ENCODE measurements around the gene CTNNA2. TPM values are rescaled to one million over a fixed set of nuclear protein-coding genes. Genes with fewer than 3 reads are reported as not detected.

The CTNNA2 gene
- total RNA-seq, result 1 to 10 TPM in 2 of 4 donors, under 1 TPM in 1, not detected in 1; 0.40 to 1.7 (median 1.5) TPM

DNA sequence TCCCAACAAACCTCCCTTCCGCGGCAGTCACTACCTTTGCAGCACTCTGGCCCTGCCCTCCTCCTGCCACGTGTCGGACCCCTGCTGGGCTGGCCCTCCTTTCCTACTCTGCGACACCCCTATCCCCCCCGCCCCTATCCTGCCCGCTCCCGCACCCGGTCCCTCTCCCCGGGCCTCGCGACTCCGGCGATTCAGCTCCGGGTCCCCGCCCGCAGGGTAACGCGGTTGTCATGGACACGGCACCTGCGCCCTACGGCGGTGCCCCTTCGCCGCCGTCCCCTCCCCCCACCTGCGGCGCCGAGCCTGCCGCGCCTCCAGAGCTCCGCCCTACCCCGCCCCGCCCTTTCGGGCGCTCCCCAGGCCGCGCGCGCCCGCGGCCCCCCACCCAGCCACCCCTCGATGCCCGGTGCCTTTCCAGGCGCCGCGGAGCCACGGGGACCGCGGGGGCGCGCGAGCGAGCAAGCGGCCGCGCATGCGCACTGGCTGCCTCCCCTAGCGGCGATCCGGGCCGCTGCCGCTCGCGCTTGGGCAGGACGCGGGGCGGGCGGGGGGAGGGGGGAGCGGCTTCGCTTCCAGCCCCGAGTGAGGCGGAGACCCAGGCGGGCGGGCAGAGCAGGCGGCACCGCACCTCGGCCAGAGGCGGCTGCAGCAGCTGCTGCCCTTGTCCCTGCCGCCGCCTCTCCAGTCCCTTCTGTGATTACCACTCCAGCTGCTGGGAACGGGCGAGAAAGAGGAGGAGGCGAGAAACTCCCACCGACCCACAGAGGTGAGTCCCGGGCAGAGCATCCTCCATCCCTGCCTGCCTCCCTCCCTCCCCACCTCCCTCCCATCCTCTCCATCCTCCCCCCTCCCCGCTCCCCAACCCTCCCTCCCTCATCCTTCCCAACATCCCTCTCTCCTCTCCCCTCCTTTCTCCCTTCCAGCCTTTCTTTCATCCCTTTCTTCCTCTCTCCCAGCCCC lies at the start of gene CTNNA2:
CTNNA2 (plus strand) TSS at position 610 of the 960 bp plus-strand sequence.
- intact Hi-C loops (cut with DNase I; ENCODE audit: low total_unique reads) (no loop called here), in situ Hi-C loops (cut with MboI; ENCODE audit: low pct_ligation_motif_present in 1 of 4, low pct_unique_long_range_greater_than_20kb in 1 of 4, low sequenced_read_pairs in 3 of 4) (no loop called here)
- peak within 1 kb of the TSS in 3 of 4 donors; percentile 39 to 42 (median 39) for H3K4me3 ChIP-seq
- DNase-seq, result peak; percentile 16
- TF ChIP-seq, protein P1, sequence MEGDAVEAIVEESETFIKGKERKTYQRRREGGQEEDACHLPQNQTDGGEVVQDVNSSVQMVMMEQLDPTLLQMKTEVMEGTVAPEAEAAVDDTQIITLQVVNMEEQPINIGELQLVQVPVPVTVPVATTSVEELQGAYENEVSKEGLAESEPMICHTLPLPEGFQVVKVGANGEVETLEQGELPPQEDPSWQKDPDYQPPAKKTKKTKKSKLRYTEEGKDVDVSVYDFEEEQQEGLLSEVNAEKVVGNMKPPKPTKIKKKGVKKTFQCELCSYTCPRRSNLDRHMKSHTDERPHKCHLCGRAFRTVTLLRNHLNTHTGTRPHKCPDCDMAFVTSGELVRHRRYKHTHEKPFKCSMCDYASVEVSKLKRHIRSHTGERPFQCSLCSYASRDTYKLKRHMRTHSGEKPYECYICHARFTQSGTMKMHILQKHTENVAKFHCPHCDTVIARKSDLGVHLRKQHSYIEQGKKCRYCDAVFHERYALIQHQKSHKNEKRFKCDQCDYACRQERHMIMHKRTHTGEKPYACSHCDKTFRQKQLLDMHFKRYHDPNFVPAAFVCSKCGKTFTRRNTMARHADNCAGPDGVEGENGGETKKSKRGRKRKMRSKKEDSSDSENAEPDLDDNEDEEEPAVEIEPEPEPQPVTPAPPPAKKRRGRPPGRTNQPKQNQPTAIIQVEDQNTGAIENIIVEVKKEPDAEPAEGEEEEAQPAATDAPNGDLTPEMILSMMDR (IDR thresholded peaks at IDR 0.05), result peak in 2 of 5 experiments; percentile 13 to 21
- TF ChIP-seq POLR2A (IDR thresholded peaks at IDR 0.05), result no peak
- no peak for TF ChIP-seq EP300 (IDR thresholded peaks at IDR 0.05; ENCODE audit: low read depth)
- no peak for TF ChIP-seq POLR2AphosphoS5 (IDR thresholded peaks at IDR 0.05)
- no peak within 1 kb of the TSS for H3K27ac ChIP-seq
- no peaks in the 10 kb centered on the region for H3K9me3 ChIP-seq
- no peaks in the 10 kb centered on the region for H3K36me3 ChIP-seq
- peaks cover 0 to 5% (median 0%) of the 10 kb centered on the region in 4 donors for H3K4me1 ChIP-seq
- H3K27me3 ChIP-seq, result peaks cover 31% of the 10 kb centered on the region
- WGBS, 2 donors (ENCODE audit: low coverage in 1 of 2), result 8% methylated on average over 31 of the region's 87 CpGs; no CpG with 5 or more reads in 1 of the 2 donors

DNA sequence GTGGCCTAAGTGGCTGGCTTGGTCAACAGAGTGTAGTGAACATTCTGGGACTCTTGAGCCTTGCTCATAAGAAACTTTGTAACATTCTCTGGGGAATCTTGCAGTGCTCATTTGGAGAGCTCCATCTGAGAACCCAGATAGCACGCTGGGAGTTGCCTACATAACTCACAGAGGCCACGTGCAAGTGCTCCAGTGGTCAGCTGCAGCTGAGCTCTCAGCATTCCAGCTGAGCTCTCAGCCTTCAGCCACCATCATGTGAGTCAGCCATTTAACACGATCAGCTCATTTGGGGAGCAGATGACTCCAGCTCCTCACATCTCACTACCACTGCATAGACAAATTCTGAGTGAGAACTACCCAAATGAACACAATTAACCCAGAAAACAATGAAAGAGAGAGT lies 25.5 kb upstream of the CTNNA2 start:
- no peak overlapping the region for H3K27ac ChIP-seq
- no peak for TF ChIP-seq EP300 (IDR thresholded peaks at IDR 0.05; ENCODE audit: low read depth)
- TF ChIP-seq POLR2A (IDR thresholded peaks at IDR 0.05), result no peak
- TF ChIP-seq, protein P1 (IDR thresholded peaks at IDR 0.05), result no peak
- no peak for TF ChIP-seq POLR2AphosphoS5 (IDR thresholded peaks at IDR 0.05)
- intact Hi-C loops (cut with DNase I; ENCODE audit: low total_unique reads), result no loop called here

DNA sequence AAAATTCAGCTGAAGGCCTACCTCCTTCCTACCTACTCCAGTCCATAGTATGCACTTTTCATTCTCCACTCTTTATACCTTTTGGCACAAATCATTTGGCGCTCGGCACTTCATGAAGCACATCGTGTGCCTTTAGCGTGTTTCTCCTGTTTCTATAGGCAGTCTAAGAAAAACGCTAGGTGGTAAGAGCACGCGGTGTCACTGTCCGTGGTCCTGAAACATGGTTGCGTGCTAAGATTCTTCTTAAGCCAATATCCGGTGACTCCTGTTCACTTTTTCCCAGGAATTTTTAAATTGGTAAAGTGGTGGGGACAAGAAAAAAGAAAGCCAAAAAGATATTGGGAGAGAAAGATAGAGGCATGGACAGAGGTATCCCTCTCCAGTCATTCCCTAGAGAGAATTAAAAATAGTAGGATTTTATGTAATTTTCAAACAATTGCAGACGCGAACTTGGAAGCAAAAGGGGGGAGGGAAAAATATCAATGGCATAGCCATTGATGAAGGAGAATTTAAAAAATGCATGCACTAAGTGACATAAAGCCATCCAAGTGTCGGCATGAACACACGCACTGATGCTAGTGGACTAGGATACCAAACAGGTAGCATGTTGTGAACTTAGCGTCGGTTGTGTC lies 1.4 kb upstream of the CTNNA2 start:
- DNase-seq, result peak; percentile 35
- no peak overlapping the region for H3K4me3 ChIP-seq
- 24 to 32% methylated on average over 16 of the region's 16 CpGs for WGBS, 2 donors (ENCODE audit: low coverage in 1 of 2)
- H3K36me3 ChIP-seq, result no peaks in the 10 kb centered on the region
- intact Hi-C loops (cut with DNase I; ENCODE audit: low total_unique reads) (no loop called here), in situ Hi-C loops (cut with MboI; ENCODE audit: low pct_ligation_motif_present in 1 of 4, low pct_unique_long_range_greater_than_20kb in 1 of 4, low sequenced_read_pairs in 3 of 4) (no loop called here)
- no peak overlapping the region for H3K27ac ChIP-seq
- H3K27me3 ChIP-seq, result peaks cover 31% of the 10 kb centered on the region
- H3K9me3 ChIP-seq, result no peaks in the 10 kb centered on the region
- H3K4me1 ChIP-seq, result peaks cover 0 to 5% (median 0%) of the 10 kb centered on the region in 4 donors
- TF ChIP-seq EP300 (IDR thresholded peaks at IDR 0.05; ENCODE audit: low read depth) (no peak), POLR2AphosphoS5 (IDR thresholded peaks at IDR 0.05) (no peak), POLR2A (IDR thresholded peaks at IDR 0.05) (no peak)
- TF ChIP-seq, protein P1 (IDR thresholded peaks at IDR 0.05), result no peak

More for the DNA sequence above, 25.5 kb upstream of the CTNNA2 start:
- Histone ChIP-seq H3K4me1 (no peaks in the 10 kb centered on the region), H3K36me3 (no peaks in the 10 kb centered on the region), H3K4me3 (no peak overlapping the region), H3K9me3 (no peaks in the 10 kb centered on the region), H3K27me3 (no peaks in the 10 kb centered on the region)
- WGBS, 2 donors (ENCODE audit: low coverage in 1 of 2), result 73 to 100% methylated on average over 1 to 3 of the region's 3 CpGs
- in situ Hi-C loops (cut with MboI; ENCODE audit: low pct_ligation_motif_present in 1 of 4, low pct_unique_long_range_greater_than_20kb in 1 of 4, low sequenced_read_pairs in 3 of 4), result no loop called here
- no peak for DNase-seq

DNA sequence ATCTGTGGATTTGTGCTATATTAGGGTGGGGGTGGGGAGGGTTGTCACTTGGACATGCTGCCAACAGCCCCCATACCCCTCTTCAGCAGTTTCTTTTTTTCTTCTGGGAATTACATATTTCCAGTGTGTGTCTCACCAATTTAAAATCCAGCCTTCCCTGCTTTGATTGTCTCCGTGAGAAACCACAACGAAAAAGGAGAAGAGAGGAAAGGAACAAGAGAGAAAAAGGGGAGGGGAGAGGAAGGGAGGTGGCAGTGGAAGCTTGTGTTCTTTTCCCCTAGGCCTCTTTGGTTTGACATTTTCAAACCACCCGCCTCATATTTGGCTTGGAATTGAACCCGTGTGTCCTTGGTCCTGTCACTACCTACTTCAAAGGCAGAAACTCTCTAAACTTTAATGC lies 860 bp downstream of the CTNNA2 start:
- DNase-seq, result no peak
- no peak overlapping the region for H3K4me3 ChIP-seq
- no peaks in the 10 kb centered on the region for H3K36me3 ChIP-seq
- no peaks in the 10 kb centered on the region for H3K9me3 ChIP-seq
- intact Hi-C loops (cut with DNase I; ENCODE audit: low total_unique reads), result no loop called here
- no peak overlapping the region for H3K27ac ChIP-seq
- TF ChIP-seq, protein P1 (IDR thresholded peaks at IDR 0.05), result no peak
- no peak for TF ChIP-seq POLR2A (IDR thresholded peaks at IDR 0.05)
- TF ChIP-seq EP300 (IDR thresholded peaks at IDR 0.05; ENCODE audit: low read depth), result no peak
- no peak for TF ChIP-seq POLR2AphosphoS5 (IDR thresholded peaks at IDR 0.05)
- 21 to 39% methylated on average over 2 to 4 of the region's 4 CpGs for WGBS, 2 donors (ENCODE audit: low coverage in 1 of 2)
- in situ Hi-C loops (cut with MboI; ENCODE audit: low pct_ligation_motif_present in 1 of 4, low pct_unique_long_range_greater_than_20kb in 1 of 4, low sequenced_read_pairs in 3 of 4), result no loop called here
- peaks cover 31% of the 10 kb centered on the region for H3K27me3 ChIP-seq
- H3K4me1 ChIP-seq, result peaks cover 0 to 5% (median 0%) of the 10 kb centered on the region in 4 donors

All from transverse colon (tissue), 4 donors.